Thyroid gland (tissue), 4 donors: ENCODE measurements around the gene APC2.

Experiments used
- POLR2A ChIP-seq, 2 donors: fragments of 450-650 bp; IDR thresholded peaks; one replicate each; pipeline ENCODE4 v1.6.1; 2017; ENCODE audit warnings: antibody characterized with exemption in 2 of 2, mild to moderate bottlenecking in 2 of 2, moderate library complexity in 1 of 2
- TF ChIP-seq, protein P1 (sequence below), 6 experiments: fragments of 200-600 bp in 3 of 6; fragments of 450-650 bp in 3 of 6; sonication (generic) in 3 of 6; IDR thresholded peaks; one replicate each; pipeline ENCODE4 v1.5.1; 2016 to 2019; ENCODE audit warnings: antibody characterized with exemption in 6 of 6, mild to moderate bottlenecking in 2 of 6, inconsistent platforms in 1 of 6, moderate library complexity in 1 of 6

DNA sequence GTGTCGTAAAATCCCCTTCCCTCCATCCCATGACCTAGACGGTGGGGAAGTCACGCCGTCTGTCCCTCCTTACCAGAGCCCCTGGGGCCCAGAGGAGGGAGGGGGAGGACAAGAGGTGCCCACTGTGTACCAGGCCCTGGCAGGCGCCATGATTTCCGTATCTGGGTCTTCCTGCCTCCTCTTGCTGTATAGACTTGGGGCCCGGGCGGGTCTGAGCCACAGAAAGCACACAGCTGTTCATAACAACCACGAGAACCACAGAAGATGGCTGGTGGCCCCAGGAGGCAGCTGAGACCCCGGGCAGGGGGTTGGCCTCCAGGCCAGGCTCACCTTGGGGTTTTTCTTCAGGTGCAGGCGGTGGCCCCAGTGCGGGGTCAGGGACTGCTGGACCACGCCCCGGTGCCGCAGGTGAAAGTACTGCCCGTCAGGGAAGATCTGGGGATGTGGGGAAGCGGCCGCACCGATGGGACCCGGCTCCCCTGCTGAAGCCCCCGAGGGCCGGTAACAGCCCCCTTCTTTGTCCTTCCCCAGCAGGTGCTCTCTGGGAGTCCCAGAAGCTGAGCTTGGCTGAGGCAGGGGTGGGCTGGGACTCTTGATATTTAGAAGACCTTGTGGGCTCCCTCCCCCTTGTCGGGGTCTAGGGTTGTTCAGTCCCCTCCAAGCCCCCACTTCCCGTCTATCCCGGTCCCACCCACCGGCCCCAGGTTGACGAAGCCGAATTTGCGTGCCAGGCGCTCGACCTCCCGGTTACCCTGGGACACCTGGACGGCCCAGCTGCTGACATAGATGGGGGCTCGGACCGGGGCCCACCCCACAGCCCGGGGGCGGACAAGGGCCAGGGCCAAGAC is 39.8 kb downstream of the APC2 start:
- no peak for TF ChIP-seq POLR2A (IDR thresholded peaks at IDR 0.05)
- TF ChIP-seq, protein P1, sequence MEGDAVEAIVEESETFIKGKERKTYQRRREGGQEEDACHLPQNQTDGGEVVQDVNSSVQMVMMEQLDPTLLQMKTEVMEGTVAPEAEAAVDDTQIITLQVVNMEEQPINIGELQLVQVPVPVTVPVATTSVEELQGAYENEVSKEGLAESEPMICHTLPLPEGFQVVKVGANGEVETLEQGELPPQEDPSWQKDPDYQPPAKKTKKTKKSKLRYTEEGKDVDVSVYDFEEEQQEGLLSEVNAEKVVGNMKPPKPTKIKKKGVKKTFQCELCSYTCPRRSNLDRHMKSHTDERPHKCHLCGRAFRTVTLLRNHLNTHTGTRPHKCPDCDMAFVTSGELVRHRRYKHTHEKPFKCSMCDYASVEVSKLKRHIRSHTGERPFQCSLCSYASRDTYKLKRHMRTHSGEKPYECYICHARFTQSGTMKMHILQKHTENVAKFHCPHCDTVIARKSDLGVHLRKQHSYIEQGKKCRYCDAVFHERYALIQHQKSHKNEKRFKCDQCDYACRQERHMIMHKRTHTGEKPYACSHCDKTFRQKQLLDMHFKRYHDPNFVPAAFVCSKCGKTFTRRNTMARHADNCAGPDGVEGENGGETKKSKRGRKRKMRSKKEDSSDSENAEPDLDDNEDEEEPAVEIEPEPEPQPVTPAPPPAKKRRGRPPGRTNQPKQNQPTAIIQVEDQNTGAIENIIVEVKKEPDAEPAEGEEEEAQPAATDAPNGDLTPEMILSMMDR (IDR thresholded peaks at IDR 0.05): no peak
